ENCODE results near the gene EFHD2. TPM values are rescaled to one million over a fixed set of nuclear protein-coding genes. Genes with fewer than 3 reads are reported as not detected.

EFHD2 gene
- total RNA-seq, 1 experiment from 2014 or later: 29.5 TPM

GRCh38 chr1:15391366-15391765 lies 18.3 kb upstream of the EFHD2 start:
- H3K36me3 Mint-ChIP-seq (ENCODE audit: insufficient read depth, unreplicated experiment): no peaks in the 10 kb centered on the region
- intact Hi-C loops (cut with micrococcal nuclease; ENCODE audit: unreplicated experiment): no loop called here
- CTCF ChIA-PET: no interaction called here
- BruUV-seq (replicated peaks): no TSS peak
- H3K27me3 ChIP-seq (replicated peaks; ENCODE audit: control insufficient read depth, insufficient read depth, low read length): no peaks in the 10 kb centered on the region
- H3K4me1 ChIP-seq: peaks cover 4% of the 10 kb centered on the region; the same call in 1 of the 2 replicates
- H3K27ac Mint-ChIP-seq (ENCODE audit: unreplicated experiment): no peak overlapping the region
- no peaks in the 10 kb centered on the region for H3K4me1 Mint-ChIP-seq (ENCODE audit: low read depth, unreplicated experiment)
- H3K27me3 Mint-ChIP-seq (ENCODE audit: insufficient read depth, unreplicated experiment): no peaks in the 10 kb centered on the region
- H3K4me3 Mint-ChIP-seq (ENCODE audit: unreplicated experiment): no peak overlapping the region
- no peak for DNase-seq
- no peak for TF ChIP-seq CTCF (IDR thresholded peaks at IDR 0.05; ENCODE audit: insufficient read depth in 1 of 2, low read depth in 1 of 2, low read length in 1 of 2, severe bottlenecking in 1 of 2, unreplicated experiment in 1 of 2)
- H3K9me3 Mint-ChIP-seq (ENCODE audit: unreplicated experiment): no peaks in the 10 kb centered on the region
- no peaks in the 10 kb centered on the region for H3K9me3 ChIP-seq
- POLR2A ChIA-PET: no interaction called here
- no peak overlapping the region for H3K4me3 ChIP-seq (ENCODE audit: low read depth, low read length)
- no peaks in the 10 kb centered on the region for H3K36me3 ChIP-seq (ENCODE audit: control insufficient read depth, insufficient read depth, low read length)

DNA sequence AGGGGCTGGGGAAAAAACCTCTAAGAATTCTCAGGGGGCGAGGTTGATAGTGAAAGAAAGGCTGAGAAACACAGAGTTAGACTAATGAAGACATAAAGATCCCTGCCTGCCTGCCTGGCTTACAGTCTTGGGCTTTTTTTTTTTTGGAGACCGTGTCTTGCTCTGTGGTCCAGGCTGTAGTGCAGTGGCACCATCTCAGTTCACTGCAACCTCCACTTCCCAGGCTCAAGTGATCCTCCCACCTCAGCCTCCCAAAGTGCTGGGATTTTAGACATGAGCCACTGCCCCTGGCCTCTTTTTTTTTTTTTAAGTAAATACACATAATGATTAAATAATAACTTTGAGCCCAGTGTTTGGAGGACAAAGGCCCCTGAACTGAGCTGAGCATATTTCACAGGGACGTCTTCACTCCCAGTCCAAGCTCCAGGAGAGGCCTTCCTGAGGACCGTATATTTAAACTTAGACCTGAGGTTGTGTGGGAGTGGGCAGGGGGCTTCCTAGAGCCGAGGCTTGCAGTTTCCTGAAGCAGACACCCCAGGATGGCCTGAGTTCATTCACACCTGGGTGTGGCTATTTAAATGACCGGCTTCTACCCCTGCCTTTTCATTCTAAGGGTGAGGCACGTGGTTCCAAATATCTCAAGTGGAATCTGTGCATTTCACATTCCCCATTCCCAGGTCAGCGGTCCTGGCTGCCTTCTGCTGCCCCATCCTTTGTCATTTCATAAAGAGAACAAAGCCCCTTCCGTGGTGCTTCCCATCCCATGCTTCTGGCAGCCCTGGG lies 16.0 kb upstream of the EFHD2 start:
- no peaks in the 10 kb centered on the region for H3K27me3 ChIP-seq (replicated peaks; ENCODE audit: control insufficient read depth, insufficient read depth, low read length)
- intact Hi-C loops (cut with micrococcal nuclease; ENCODE audit: unreplicated experiment): no loop called here
- H3K36me3 ChIP-seq (ENCODE audit: control insufficient read depth, insufficient read depth, low read length): no peaks in the 10 kb centered on the region
- H3K36me3 Mint-ChIP-seq (ENCODE audit: insufficient read depth, unreplicated experiment): no peaks in the 10 kb centered on the region
- no peaks in the 10 kb centered on the region for H3K27me3 Mint-ChIP-seq (ENCODE audit: insufficient read depth, unreplicated experiment)
- POLR2A ChIA-PET: no interaction called here
- H3K9me3 ChIP-seq: no peaks in the 10 kb centered on the region
- no peak for DNase-seq
- no peak for TF ChIP-seq CTCF (IDR thresholded peaks at IDR 0.05; ENCODE audit: insufficient read depth in 1 of 2, low read depth in 1 of 2, low read length in 1 of 2, severe bottlenecking in 1 of 2, unreplicated experiment in 1 of 2)
- BruUV-seq (replicated peaks): no TSS peak
- no peak overlapping the region for H3K4me3 ChIP-seq (ENCODE audit: low read depth, low read length)
- no peaks in the 10 kb centered on the region for H3K4me1 Mint-ChIP-seq (ENCODE audit: low read depth, unreplicated experiment)
- no peaks in the 10 kb centered on the region for H3K9me3 Mint-ChIP-seq (ENCODE audit: unreplicated experiment)
- CTCF ChIA-PET: no interaction called here
- no peak overlapping the region for H3K4me3 Mint-ChIP-seq (ENCODE audit: unreplicated experiment)
- H3K4me1 ChIP-seq: peaks cover 4% of the 10 kb centered on the region; the same call in 1 of the 2 replicates
- no peak overlapping the region for H3K27ac Mint-ChIP-seq (ENCODE audit: unreplicated experiment)

DNA sequence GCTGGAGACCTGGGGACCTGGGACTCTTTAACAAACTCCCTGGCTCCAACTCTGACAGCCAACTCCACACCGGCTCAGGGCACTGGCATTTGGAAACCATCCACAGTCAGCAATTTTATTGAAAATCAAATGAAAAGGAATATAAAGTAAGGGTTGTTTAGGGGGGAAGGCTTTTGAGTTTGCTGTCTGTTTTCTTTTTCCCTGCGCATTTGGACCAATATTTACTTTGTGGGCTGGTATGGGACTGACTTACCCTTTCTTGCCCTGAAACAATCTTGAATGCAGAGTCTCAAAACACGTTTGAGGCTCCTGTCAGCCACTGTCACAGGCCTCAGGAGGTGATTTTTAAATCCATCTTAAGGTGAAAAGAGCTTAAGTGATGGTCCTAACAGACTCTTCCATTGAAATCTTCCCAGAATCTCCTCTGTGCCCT lies 15.4 kb upstream of the EFHD2 start:
- CTCF ChIA-PET: no interaction called here
- TF ChIP-seq CTCF (IDR thresholded peaks at IDR 0.05; ENCODE audit: insufficient read depth in 1 of 2, low read depth in 1 of 2, low read length in 1 of 2, severe bottlenecking in 1 of 2, unreplicated experiment in 1 of 2): no peak
- H3K36me3 ChIP-seq (ENCODE audit: control insufficient read depth, insufficient read depth, low read length): no peaks in the 10 kb centered on the region
- H3K27ac Mint-ChIP-seq (ENCODE audit: unreplicated experiment): no peak overlapping the region
- no peaks in the 10 kb centered on the region for H3K27me3 Mint-ChIP-seq (ENCODE audit: insufficient read depth, unreplicated experiment)
- no peaks in the 10 kb centered on the region for H3K4me1 Mint-ChIP-seq (ENCODE audit: low read depth, unreplicated experiment)
- no peaks in the 10 kb centered on the region for H3K27me3 ChIP-seq (replicated peaks; ENCODE audit: control insufficient read depth, insufficient read depth, low read length)
- intact Hi-C loops (cut with micrococcal nuclease; ENCODE audit: unreplicated experiment): no loop called here
- H3K9me3 Mint-ChIP-seq (ENCODE audit: unreplicated experiment): no peaks in the 10 kb centered on the region
- no peak overlapping the region for H3K4me3 ChIP-seq (ENCODE audit: low read depth, low read length)
- peaks cover 4% of the 10 kb centered on the region; the same call in 1 of the 2 replicates for H3K4me1 ChIP-seq
- BruUV-seq (replicated peaks): no TSS peak
- H3K36me3 Mint-ChIP-seq (ENCODE audit: insufficient read depth, unreplicated experiment): no peaks in the 10 kb centered on the region
- no peak for DNase-seq
- H3K9me3 ChIP-seq: no peaks in the 10 kb centered on the region
- POLR2A ChIA-PET: no interaction called here
- H3K4me3 Mint-ChIP-seq (ENCODE audit: unreplicated experiment): no peak overlapping the region

All from Caco-2 (cell line).